Sigmoid colon (tissue), 4 donors: ENCODE results near the gene NANOGP8.

Experiments
- EP300 ChIP-seq, 4 donors: sonication (generic); formaldehyde crosslinking; IDR thresholded peaks; one replicate each; pipeline ENCODE4 v1.6.1; 2017; ENCODE audit warnings: antibody characterized with exemption in 4 of 4
- POLR2AphosphoS5 ChIP-seq, 4 donors: sonication (generic); formaldehyde crosslinking; IDR thresholded peaks; one replicate each; pipeline ENCODE4 v1.6.1; 2017; ENCODE audit warnings: antibody characterized with exemption in 4 of 4
- TF ChIP-seq, protein P1 (sequence below), 4 experiments: fragments of 450-650 bp in 3 of 4; fragments of 200-600 bp in 1 of 4; IDR thresholded peaks; one replicate each; pipeline ENCODE4 v1.5.1; 2016 to 2019; ENCODE audit warnings: antibody characterized with exemption in 4 of 4, mild to moderate bottlenecking in 3 of 4, moderate library complexity in 2 of 4

DNA sequence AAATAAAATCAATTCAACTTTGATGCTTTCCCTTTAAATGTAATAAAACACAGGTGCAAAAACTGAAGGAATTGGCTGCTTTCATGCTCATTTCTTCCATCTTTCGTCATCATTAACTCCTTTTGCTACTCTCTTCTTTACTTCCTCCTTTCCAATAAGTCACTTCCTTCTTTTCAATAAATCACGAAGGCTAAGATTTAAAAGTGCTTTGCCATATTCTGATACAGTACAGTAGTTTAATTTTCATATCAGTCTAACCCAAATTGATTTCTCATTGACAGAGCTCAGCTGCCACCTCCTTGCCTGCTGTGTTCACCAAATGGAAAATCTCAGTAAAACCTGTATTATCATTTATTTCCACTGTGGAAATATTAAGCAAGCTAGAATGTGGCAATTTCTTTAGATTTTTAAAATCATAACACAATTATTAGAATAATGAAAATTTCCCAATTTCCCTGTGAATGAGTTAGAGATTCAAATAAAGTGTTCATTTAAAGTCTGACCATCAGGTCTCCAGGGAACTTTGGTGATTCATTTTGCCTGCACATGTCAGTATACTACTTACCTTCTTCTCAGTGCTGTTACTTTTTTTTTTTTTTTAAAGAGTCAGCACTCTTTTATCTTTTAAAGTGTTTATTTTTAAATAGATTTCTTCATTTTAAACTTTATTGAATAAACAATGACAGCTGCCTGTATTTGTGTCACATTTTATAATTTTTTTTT lies 41.6 kb downstream of the NANOGP8 start:
- TF ChIP-seq EP300 (IDR thresholded peaks at IDR 0.05) (no peak), POLR2AphosphoS5 (IDR thresholded peaks at IDR 0.05) (peak in 1 of 4 donors; percentile 8)
- TF ChIP-seq, protein P1, sequence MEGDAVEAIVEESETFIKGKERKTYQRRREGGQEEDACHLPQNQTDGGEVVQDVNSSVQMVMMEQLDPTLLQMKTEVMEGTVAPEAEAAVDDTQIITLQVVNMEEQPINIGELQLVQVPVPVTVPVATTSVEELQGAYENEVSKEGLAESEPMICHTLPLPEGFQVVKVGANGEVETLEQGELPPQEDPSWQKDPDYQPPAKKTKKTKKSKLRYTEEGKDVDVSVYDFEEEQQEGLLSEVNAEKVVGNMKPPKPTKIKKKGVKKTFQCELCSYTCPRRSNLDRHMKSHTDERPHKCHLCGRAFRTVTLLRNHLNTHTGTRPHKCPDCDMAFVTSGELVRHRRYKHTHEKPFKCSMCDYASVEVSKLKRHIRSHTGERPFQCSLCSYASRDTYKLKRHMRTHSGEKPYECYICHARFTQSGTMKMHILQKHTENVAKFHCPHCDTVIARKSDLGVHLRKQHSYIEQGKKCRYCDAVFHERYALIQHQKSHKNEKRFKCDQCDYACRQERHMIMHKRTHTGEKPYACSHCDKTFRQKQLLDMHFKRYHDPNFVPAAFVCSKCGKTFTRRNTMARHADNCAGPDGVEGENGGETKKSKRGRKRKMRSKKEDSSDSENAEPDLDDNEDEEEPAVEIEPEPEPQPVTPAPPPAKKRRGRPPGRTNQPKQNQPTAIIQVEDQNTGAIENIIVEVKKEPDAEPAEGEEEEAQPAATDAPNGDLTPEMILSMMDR (IDR thresholded peaks at IDR 0.05) = no peak
